ENCODE results near the gene ATP5F1E. TPM values are rescaled to one million over a fixed set of nuclear protein-coding genes. Genes with fewer than 3 reads are reported as not detected.

ATP5F1E gene
- total and polyA plus RNA-seq, 2 experiments from 2014 or later = 12.9 to 211 TPM

DNA sequence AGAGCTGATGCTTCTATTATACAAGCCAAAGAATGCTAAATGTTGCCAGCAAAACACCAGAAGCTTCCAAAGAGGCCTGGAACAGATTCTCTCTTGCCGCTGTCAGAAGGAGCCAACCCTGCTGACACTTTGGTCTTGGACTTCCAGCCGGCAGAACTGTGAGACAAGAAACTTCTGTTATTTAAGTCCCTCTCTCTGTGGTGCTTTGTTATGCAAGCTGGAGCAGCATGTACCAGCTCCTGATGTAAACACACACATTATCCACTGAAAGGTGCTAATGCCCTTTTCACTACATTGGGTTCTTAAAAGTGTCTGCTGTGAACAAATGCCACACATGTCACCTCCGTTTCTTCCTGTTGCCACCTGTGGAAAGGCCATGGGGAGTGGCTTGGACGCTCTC lies 36.4 kb upstream of the ATP5F1E start:
- Histone ChIP-seq H3K79me2 (replicated peaks; ENCODE audit: insufficient read depth) (no peaks in the 10 kb centered on the region), H3K4me1 (ENCODE audit: insufficient read depth) (no peaks in the 10 kb centered on the region), H3F3A (replicated peaks; ENCODE audit: low read depth) (no peaks in the 10 kb centered on the region), H3K4me3 (no peak overlapping the region), H4K20me1 (replicated peaks; ENCODE audit: insufficient read depth) (no peaks in the 10 kb centered on the region), H3K9me2 (ENCODE audit: insufficient read depth) (no peaks in the 10 kb centered on the region), H3K27ac (ENCODE audit: low read depth) (no peak overlapping the region), H3K4me2 (no peak overlapping the region; the same call in 1 of the 2 replicates), H3K27me3 (ENCODE audit: insufficient read depth) (no peaks in the 10 kb centered on the region), H2AFZ (no peak overlapping the region), H3K36me3 (ENCODE audit: insufficient read depth) (no peaks in the 10 kb centered on the region)
- Mint-ChIP-seq H3K4me3 (no peak overlapping the region; the same call in 2 of the 3 replicates), H3K4me1 (peaks cover 6% of the 10 kb centered on the region; the same call in 2 of the 3 replicates), H3K27me3 (ENCODE audit: insufficient read depth, low read depth, poor library complexity) (peaks cover 3% of the 10 kb centered on the region), H3K9me3 (peaks cover 3% of the 10 kb centered on the region; the same call in 2 of the 3 replicates), H3K27ac (no peak overlapping the region), H3K36me3 (ENCODE audit: low read depth) (no peaks in the 10 kb centered on the region)
- ATAC-seq = peak; percentile 48
- no peak for DNase-seq (ENCODE audit: low spot score)
- TF ChIP-seq JUNB (IDR thresholded peaks at IDR 0.05; ENCODE audit: unreplicated experiment) (no peak), STAT1 (IDR thresholded peaks at IDR 0.05; ENCODE audit: unreplicated experiment) (no peak), NANOG (IDR thresholded peaks at IDR 0.05; ENCODE audit: borderline replicate concordance) (no peak), EZH2 (IDR thresholded peaks at IDR 0.05; ENCODE audit: low read depth, unreplicated experiment) (no peak), ZNF114 (CRISPR knock-in tag; IDR thresholded peaks at IDR 0.05) (no peak)
- TF ChIP-seq, protein P1, sequence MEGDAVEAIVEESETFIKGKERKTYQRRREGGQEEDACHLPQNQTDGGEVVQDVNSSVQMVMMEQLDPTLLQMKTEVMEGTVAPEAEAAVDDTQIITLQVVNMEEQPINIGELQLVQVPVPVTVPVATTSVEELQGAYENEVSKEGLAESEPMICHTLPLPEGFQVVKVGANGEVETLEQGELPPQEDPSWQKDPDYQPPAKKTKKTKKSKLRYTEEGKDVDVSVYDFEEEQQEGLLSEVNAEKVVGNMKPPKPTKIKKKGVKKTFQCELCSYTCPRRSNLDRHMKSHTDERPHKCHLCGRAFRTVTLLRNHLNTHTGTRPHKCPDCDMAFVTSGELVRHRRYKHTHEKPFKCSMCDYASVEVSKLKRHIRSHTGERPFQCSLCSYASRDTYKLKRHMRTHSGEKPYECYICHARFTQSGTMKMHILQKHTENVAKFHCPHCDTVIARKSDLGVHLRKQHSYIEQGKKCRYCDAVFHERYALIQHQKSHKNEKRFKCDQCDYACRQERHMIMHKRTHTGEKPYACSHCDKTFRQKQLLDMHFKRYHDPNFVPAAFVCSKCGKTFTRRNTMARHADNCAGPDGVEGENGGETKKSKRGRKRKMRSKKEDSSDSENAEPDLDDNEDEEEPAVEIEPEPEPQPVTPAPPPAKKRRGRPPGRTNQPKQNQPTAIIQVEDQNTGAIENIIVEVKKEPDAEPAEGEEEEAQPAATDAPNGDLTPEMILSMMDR (conservative IDR thresholded peaks at IDR 0.05; ENCODE audit: low read depth in 2 of 2) = no peak
- TF ChIP-seq, protein P2, sequence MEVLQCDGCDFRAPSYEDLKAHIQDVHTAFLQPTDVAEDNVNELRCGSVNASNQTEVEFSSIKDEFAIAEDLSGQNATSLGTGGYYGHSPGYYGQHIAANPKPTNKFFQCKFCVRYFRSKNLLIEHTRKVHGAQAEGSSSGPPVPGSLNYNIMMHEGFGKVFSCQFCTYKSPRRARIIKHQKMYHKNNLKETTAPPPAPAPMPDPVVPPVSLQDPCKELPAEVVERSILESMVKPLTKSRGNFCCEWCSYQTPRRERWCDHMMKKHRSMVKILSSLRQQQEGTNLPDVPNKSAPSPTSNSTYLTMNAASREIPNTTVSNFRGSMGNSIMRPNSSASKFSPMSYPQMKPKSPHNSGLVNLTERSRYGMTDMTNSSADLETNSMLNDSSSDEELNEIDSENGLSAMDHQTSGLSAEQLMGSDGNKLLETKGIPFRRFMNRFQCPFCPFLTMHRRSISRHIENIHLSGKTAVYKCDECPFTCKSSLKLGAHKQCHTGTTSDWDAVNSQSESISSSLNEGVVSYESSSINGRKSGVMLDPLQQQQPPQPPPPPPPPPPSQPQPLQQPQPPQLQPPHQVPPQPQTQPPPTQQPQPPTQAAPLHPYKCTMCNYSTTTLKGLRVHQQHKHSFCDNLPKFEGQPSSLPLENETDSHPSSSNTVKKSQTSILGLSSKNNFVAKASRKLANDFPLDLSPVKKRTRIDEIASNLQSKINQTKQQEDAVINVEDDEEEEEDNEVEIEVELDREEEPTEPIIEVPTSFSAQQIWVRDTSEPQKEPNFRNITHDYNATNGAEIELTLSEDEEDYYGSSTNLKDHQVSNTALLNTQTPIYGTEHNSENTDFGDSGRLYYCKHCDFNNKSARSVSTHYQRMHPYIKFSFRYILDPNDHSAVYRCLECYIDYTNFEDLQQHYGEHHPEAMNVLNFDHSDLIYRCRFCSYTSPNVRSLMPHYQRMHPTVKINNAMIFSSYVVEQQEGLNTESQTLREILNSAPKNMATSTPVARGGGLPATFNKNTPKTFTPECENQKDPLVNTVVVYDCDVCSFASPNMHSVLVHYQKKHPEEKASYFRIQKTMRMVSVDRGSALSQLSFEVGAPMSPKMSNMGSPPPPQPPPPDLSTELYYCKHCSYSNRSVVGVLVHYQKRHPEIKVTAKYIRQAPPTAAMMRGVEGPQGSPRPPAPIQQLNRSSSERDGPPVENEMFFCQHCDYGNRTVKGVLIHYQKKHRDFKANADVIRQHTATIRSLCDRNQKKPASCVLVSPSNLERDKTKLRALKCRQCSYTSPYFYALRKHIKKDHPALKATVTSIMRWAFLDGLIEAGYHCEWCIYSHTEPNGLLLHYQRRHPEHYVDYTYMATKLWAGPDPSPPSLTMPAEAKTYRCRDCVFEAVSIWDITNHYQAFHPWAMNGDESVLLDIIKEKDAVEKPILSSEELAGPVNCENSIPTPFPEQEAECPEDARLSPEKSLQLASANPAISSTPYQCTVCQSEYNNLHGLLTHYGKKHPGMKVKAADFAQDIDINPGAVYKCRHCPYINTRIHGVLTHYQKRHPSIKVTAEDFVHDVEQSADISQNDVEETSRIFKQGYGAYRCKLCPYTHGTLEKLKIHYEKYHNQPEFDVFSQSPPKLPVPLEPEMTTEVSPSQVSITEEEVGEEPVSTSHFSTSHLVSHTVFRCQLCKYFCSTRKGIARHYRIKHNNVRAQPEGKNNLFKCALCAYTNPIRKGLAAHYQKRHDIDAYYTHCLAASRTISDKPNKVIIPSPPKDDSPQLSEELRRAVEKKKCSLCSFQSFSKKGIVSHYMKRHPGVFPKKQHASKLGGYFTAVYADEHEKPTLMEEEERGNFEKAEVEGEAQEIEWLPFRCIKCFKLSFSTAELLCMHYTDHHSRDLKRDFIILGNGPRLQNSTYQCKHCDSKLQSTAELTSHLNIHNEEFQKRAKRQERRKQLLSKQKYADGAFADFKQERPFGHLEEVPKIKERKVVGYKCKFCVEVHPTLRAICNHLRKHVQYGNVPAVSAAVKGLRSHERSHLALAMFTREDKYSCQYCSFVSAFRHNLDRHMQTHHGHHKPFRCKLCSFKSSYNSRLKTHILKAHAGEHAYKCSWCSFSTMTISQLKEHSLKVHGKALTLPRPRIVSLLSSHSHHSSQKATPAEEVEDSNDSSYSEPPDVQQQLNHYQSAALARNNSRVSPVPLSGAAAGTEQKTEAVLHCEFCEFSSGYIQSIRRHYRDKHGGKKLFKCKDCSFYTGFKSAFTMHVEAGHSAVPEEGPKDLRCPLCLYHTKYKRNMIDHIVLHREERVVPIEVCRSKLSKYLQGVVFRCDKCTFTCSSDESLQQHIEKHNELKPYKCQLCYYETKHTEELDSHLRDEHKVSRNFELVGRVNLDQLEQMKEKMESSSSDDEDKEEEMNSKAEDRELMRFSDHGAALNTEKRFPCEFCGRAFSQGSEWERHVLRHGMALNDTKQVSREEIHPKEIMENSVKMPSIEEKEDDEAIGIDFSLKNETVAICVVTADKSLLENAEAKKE (CRISPR knock-in tag; IDR thresholded peaks at IDR 0.05) = no peak
